ENCODE measurements around the gene GREM2. TPM values are rescaled to one million over a fixed set of nuclear protein-coding genes. Genes with fewer than 3 reads are reported as not detected.

GREM2 gene
- total and polyA plus RNA-seq, 9 of the 15 experiments (the other 6 are each of a cell fraction or from before 2014, with no cell fraction given): 0.01 to 0.07 (median 0.05) TPM; not detected in 5

GRCh38 chr1:240522122-240522822, 89.7 kb downstream of the GREM2 start (continued):
- TF ChIP-seq ZNF124 (CRISPR knock-in tag; IDR thresholded peaks at IDR 0.05) (no peak), TBP (optimal IDR thresholded peaks at IDR 0.05; ENCODE audit: low read depth, low read length) (no peak), CTCF (IDR thresholded peaks at IDR 0.05 in 2 of 3, conservative IDR thresholded peaks at IDR 0.05 in 1 of 3; ENCODE audit: insufficient read depth in 2 of 3, low read depth in 1 of 3, low read length in 3 of 3) (no peak), ZNF512 (tag; IDR thresholded peaks at IDR 0.05) (no peak), RERE (CRISPR knock-in tag; IDR thresholded peaks at IDR 0.05; ENCODE audit: borderline replicate concordance) (no peak)

Measured in K562 (cell line).